Keratinocyte (primary cell): ENCODE data around the gene SLC39A5. TPM values are rescaled to one million over a fixed set of nuclear protein-coding genes. Genes with fewer than 3 reads are reported as not detected.

Source experiments
- DNase-seq: peaks from one replicate; pipeline ENCODE4 v3.0.0-alpha.2; 2011; ENCODE audit warnings: low read depth, missing footprints, low spot score
- FAIRE-seq: peaks from 2 replicates; lab custom pipeline; 2011; peaks lifted over from hg19 to GRCh38; lab: Jason Lieb, UNC
- H2AFZ ChIP-seq: 2 replicates; pipeline ENCODE4 v1.6.0; 2012; ENCODE audit warnings: low read length, control low read depth, inconsistent platforms; ENCODE audit not compliant: control insufficient read depth
- H3K27ac ChIP-seq: 2 replicates; pipeline ENCODE4 v1.5.1; 2011; ENCODE audit warnings: low read length; ENCODE audit not compliant: control insufficient read depth, insufficient read depth
- H3K27me3 ChIP-seq: 3 replicates; pipeline ENCODE4 v1.6.0; 2011; ENCODE audit warnings: low read length; ENCODE audit not compliant: control insufficient read depth, insufficient read depth; ENCODE audit errors: extremely low read depth
- H3K36me3 ChIP-seq, 2 experiments: 2 replicates in 1 of 2; 3 replicates in 1 of 2; pipeline ENCODE4 v1.5.1; 2011; ENCODE audit warnings: low read length in 2 of 2, mild to moderate bottlenecking in 1 of 2; ENCODE audit not compliant: control insufficient read depth in 2 of 2, insufficient read depth in 2 of 2; ENCODE audit errors: extremely low read depth in 1 of 2
- H3K4me1 ChIP-seq: 3 replicates; pipeline ENCODE4 v1.5.1; 2011; ENCODE audit warnings: low read length; ENCODE audit not compliant: control insufficient read depth, insufficient read depth; ENCODE audit errors: extremely low read depth
- H3K4me2 ChIP-seq: 3 replicates; pipeline ENCODE4 v1.6.0; 2011; ENCODE audit warnings: low read depth, low read length; ENCODE audit not compliant: control insufficient read depth, insufficient read depth; ENCODE audit errors: extremely low read depth
- H3K4me3 ChIP-seq, 3 experiments: fragments of 200-600 bp in 1 of 3; sonication (generic) in 1 of 3; 2 replicates in 2 of 3; 3 replicates in 1 of 3; pipeline ENCODE4 v1.5.1; 2011 to 2016; ENCODE audit warnings: low read length in 3 of 3, mild to moderate bottlenecking in 3 of 3, control low read depth in 2 of 3, inconsistent platforms in 1 of 3, low read depth in 1 of 3, mixed read lengths in 1 of 3, mixed run types in 1 of 3, moderate library complexity in 1 of 3; ENCODE audit not compliant: control insufficient read depth in 2 of 3, insufficient read depth in 2 of 3; ENCODE audit errors: extremely low read depth in 1 of 3
- H3K79me2 ChIP-seq: 2 replicates; pipeline ENCODE4 v1.6.0; 2012; ENCODE audit warnings: low read length; ENCODE audit not compliant: control insufficient read depth, insufficient read depth
- H3K9ac ChIP-seq: 3 replicates; pipeline ENCODE4 v1.6.0; 2011; ENCODE audit warnings: low read length; ENCODE audit not compliant: control insufficient read depth, insufficient read depth; ENCODE audit errors: extremely low read depth
- H3K9me1 ChIP-seq: 3 replicates; pipeline ENCODE4 v1.6.0; 2011; ENCODE audit warnings: low read length; ENCODE audit not compliant: control insufficient read depth, insufficient read depth; ENCODE audit errors: extremely low read depth
- H3K9me3 ChIP-seq: 2 replicates; pipeline ENCODE4 v1.5.1; 2012; ENCODE audit warnings: low read depth, low read length; ENCODE audit not compliant: control insufficient read depth
- H4K20me1 ChIP-seq: 3 replicates; pipeline ENCODE4 v1.6.0; 2011; ENCODE audit warnings: low read length; ENCODE audit not compliant: control insufficient read depth, insufficient read depth; ENCODE audit errors: extremely low read depth
- CTCF ChIP-seq, 3 experiments: IDR thresholded peaks in 1 of 3; conservative IDR thresholded peaks in 1 of 3; optimal IDR thresholded peaks in 1 of 3; 2 replicates in 2 of 3; 3 replicates in 1 of 3; pipeline versions ENCODE3 to v1.5.1; 2011; ENCODE audit warnings: low read length in 3 of 3, mild to moderate bottlenecking in 3 of 3, moderate library complexity in 2 of 3, control low read depth in 1 of 3, inconsistent platforms in 1 of 3; ENCODE audit not compliant: insufficient read depth in 2 of 3; ENCODE audit errors: extremely low read depth in 1 of 3
- EZH2 ChIP-seq: IDR thresholded peaks from one replicate; pipeline ENCODE4 v1.6.1; 2012; ENCODE audit warnings: inconsistent platforms, mild to moderate bottlenecking, low read length, moderate library complexity
- dilution Hi-C: fragments of 300-500 bp; cut with MboI; formaldehyde crosslinking; loops from one replicate; pipeline ENCODE4 v1.7.0; 2020; ENCODE audit warnings: low sequenced_read_pairs; ENCODE audit not compliant: extremely low pct_ligation_motif_present
- polyA plus RNA-seq, 5 experiments: library from polyadenylated mRNA; depleted of rRNA in 3 of 5; stranded (reverse) in 3 of 5; stranded (forward) in 1 of 5; unstranded in 1 of 5; fragments of >200 nt; gene quantifications; 1 replicate in 1 of 5; 2 replicates in 3 of 5; 3 replicates in 1 of 5; pipeline versions ENCODE4 v1.2.1 to v1.2.3, GENCODE V29; 2011 to 2012; ENCODE audit warnings: missing spikeins in 2 of 5, low read depth in 1 of 5, low replicate concordance in 1 of 5

Gene SLC39A5
- polyA plus RNA-seq, 1 donor (not counting 4 experiments of a cell fraction or from before 2014, with no cell fraction given): not detected

GRCh38 chr12:56206452-56207166 is 23.2 kb upstream of the SLC39A5 start:
- no peaks in the 10 kb centered on the region for H3K9me3 ChIP-seq
- H3K4me2 ChIP-seq: no peak overlapping the region
- DNase-seq: no peak
- dilution Hi-C loops: no loop called here
- H3K27me3 ChIP-seq: no peaks in the 10 kb centered on the region
- no peak overlapping the region for H3K4me3 ChIP-seq
- H3K9me1 ChIP-seq: no peaks in the 10 kb centered on the region
- no peak overlapping the region for H3K9ac ChIP-seq
- H3K79me2 ChIP-seq: no peaks in the 10 kb centered on the region
- no peak overlapping the region for H3K27ac ChIP-seq
- FAIRE-seq: no peak
- H3K36me3 ChIP-seq: peaks cover 26 to 43% of the 10 kb centered on the region in 2 experiments
- H3K4me1 ChIP-seq: no peaks in the 10 kb centered on the region
- H2AFZ ChIP-seq: no peak overlapping the region
- TF ChIP-seq CTCF (optimal IDR thresholded peaks at IDR 0.05 in 1 of 3, IDR thresholded peaks at IDR 0.05 in 1 of 3, conservative IDR thresholded peaks at IDR 0.05 in 1 of 3; ENCODE audit: extremely low read depth in 1 of 3, insufficient read depth in 2 of 3, low read length in 3 of 3): peak; percentile 68 to 78 (median 71)
- TF ChIP-seq EZH2: no peak
- no peaks in the 10 kb centered on the region for H4K20me1 ChIP-seq

- DNase-seq (no peak), FAIRE-seq (no peak)
- dilution Hi-C loops: no loop called here
- no peak for TF ChIP-seq EZH2
- no peak for TF ChIP-seq CTCF (optimal IDR thresholded peaks at IDR 0.05 in 1 of 3, IDR thresholded peaks at IDR 0.05 in 1 of 3, conservative IDR thresholded peaks at IDR 0.05 in 1 of 3; ENCODE audit: extremely low read depth in 1 of 3, insufficient read depth in 2 of 3, low read length in 3 of 3)
- Histone ChIP-seq H3K9me1 (no peaks in the 10 kb centered on the region), H3K9ac (no peak overlapping the region), H2AFZ (no peak overlapping the region), H3K27ac (no peak overlapping the region), H3K27me3 (no peaks in the 10 kb centered on the region), H4K20me1 (no peaks in the 10 kb centered on the region), H3K79me2 (no peaks in the 10 kb centered on the region), H3K9me3 (no peaks in the 10 kb centered on the region), H3K4me1 (no peaks in the 10 kb centered on the region), H3K36me3 (peaks cover 35 to 47% of the 10 kb centered on the region in 2 experiments), H3K4me3 (no peak overlapping the region), H3K4me2 (no peak overlapping the region)
Measured at GRCh38 chr12:56208006-56208405, 21.8 kb upstream of the SLC39A5 start.
